GM12878 (cell line): ENCODE data around the gene AHNAK. TPM values are rescaled to one million over a fixed set of nuclear protein-coding genes. Genes with fewer than 3 reads are reported as not detected.
A peak's percentile ranks its signal among the peaks of the same experiment; 100 is the strongest.

Source experiments
- BCLAF1 ChIP-seq: fragments of 450-650 bp; IDR thresholded peaks from 2 replicates; pipeline ENCODE4 v1.6.1; 2017; ENCODE audit warnings: antibody characterized with exemption, mild to moderate bottlenecking, moderate library complexity
- BMI1 ChIP-seq: fragments of 450-650 bp; IDR thresholded peaks from 2 replicates; pipeline ENCODE4 v1.6.1; 2016; ENCODE audit warnings: mild to moderate bottlenecking, moderate library complexity, borderline replicate concordance
- CEBPB ChIP-seq, 2 experiments: fragments of 150-350 bp in 1 of 2; IDR thresholded peaks; 2 replicates each; pipeline ENCODE4 v1.6.1; 2012 to 2014; ENCODE audit warnings: low read depth in 2 of 2, low read length in 2 of 2, borderline replicate concordance in 1 of 2, inconsistent platforms in 1 of 2
- GATAD2B ChIP-seq: fragments of 450-650 bp; conservative IDR thresholded peaks from 2 replicates; pipeline ENCODE4 v1.6.1; 2017; ENCODE audit warnings: low read depth, mild to moderate bottlenecking, moderate library complexity
- IRF3 ChIP-seq: fragments of 450-650 bp; IDR thresholded peaks from 2 replicates; pipeline ENCODE4 v1.6.1; 2014; ENCODE audit warnings: mild to moderate bottlenecking
- LARP7 ChIP-seq: fragments of 450-650 bp; IDR thresholded peaks from 2 replicates; pipeline ENCODE4 v1.6.1; 2017; ENCODE audit warnings: mild to moderate bottlenecking
- NFXL1 ChIP-seq: fragments of 450-650 bp; IDR thresholded peaks from 2 replicates; pipeline ENCODE4 v1.6.1; 2017; ENCODE audit warnings: antibody characterized with exemption, mild to moderate bottlenecking, borderline replicate concordance
- PAX8 ChIP-seq: fragments of 450-650 bp; IDR thresholded peaks from 2 replicates; pipeline ENCODE4 v1.6.1; 2017; ENCODE audit warnings: mild to moderate bottlenecking, moderate library complexity
- PML ChIP-seq: IDR thresholded peaks from 2 replicates; pipeline ENCODE4 v1.6.1; 2012; ENCODE audit warnings: low read length, inconsistent platforms
- POLR2AphosphoS2 ChIP-seq: IDR thresholded peaks from 2 replicates; pipeline ENCODE4 v1.6.1; 2011; ENCODE audit warnings: low read depth, mild to moderate bottlenecking, low read length, improper control_type of control experiment, moderate library complexity
- RCOR1 ChIP-seq: conservative IDR thresholded peaks from 2 replicates; pipeline ENCODE4 v1.6.1; 2012; ENCODE audit warnings: low read depth, low read length, improper control_type of control experiment
- RELB ChIP-seq: fragments of 450-650 bp; IDR thresholded peaks from 2 replicates; pipeline ENCODE4 v1.6.1; 2017; ENCODE audit warnings: low read depth, mild to moderate bottlenecking, moderate library complexity
- REST ChIP-seq: IDR thresholded peaks from 2 replicates; pipeline ENCODE4 v1.6.1; 2012; ENCODE audit warnings: mild to moderate bottlenecking, low read depth, low read length
- RUNX3 ChIP-seq: IDR thresholded peaks from 2 replicates; pipeline ENCODE4 v1.6.1; 2012; ENCODE audit warnings: low read length, inconsistent platforms
- SIN3A ChIP-seq: IDR thresholded peaks from 2 replicates; pipeline ENCODE4 v1.6.1; 2012; ENCODE audit warnings: low read depth, low read length, improper control_type of control experiment
- SREBF2 ChIP-seq: IDR thresholded peaks from 2 replicates; pipeline ENCODE4 v1.6.1; 2012; ENCODE audit warnings: mild to moderate bottlenecking, low read length
- SUPT20H ChIP-seq: IDR thresholded peaks from 2 replicates; pipeline ENCODE4 v1.6.1; 2011; ENCODE audit warnings: low read depth, mild to moderate bottlenecking, low read length, moderate library complexity, borderline replicate concordance; ENCODE audit not compliant: control insufficient read depth
- TCF7 ChIP-seq: IDR thresholded peaks from 2 replicates; pipeline ENCODE4 v1.6.1; 2014; ENCODE audit warnings: antibody characterized with exemption, borderline replicate concordance
- USF1 ChIP-seq: IDR thresholded peaks from 2 replicates; pipeline ENCODE4 v1.6.1; 2011; ENCODE audit warnings: borderline replicate concordance, low read depth, mild to moderate bottlenecking, moderate library complexity, mixed read lengths, low read length; ENCODE audit not compliant: insufficient read depth; ENCODE audit errors: extremely low read length
- WRNIP1 ChIP-seq: IDR thresholded peaks from 2 replicates; pipeline ENCODE4 v1.6.1; 2011; ENCODE audit warnings: low read depth, low read length, improper control_type of control experiment, borderline replicate concordance
- ZNF622 ChIP-seq: fragments of 450-650 bp; IDR thresholded peaks from 2 replicates; pipeline ENCODE4 v1.6.1; 2017; ENCODE audit warnings: mild to moderate bottlenecking, inconsistent platforms
- polyA plus RNA-seq, 11 experiments: library from polyadenylated mRNA; depleted of rRNA in 4 of 11; unstranded in 6 of 11; stranded (reverse) in 5 of 11; fragments of >200 nt; fragmentation: Nextera tagmentation in 4 of 11; fragmentation: Illumina TruSeq in 1 of 11; extraction: Ambion mirVana in 4 of 11; extraction: Trizol in 1 of 11; gene quantifications; 1 replicate in 1 of 11; 2 replicates in 10 of 11; pipeline versions ENCODE4 v1.2.1 to v1.2.3, GENCODE V29; 2011 to 2016; ENCODE audit warnings: inconsistent platforms in 2 of 11, missing spikeins in 2 of 11, low read depth in 1 of 11
- total RNA-seq, 4 experiments: library from RNA; depleted of rRNA in 3 of 4; stranded (reverse); fragments of >200 nt in 3 of 4; fragmentation: Illumina TruSeq in 1 of 4; extraction: Trizol in 1 of 4; gene quantifications; 2 replicates each; pipeline versions ENCODE4 v1.2.1 to v1.2.3, GENCODE V29; 2013 to 2021

AHNAK gene
- total and polyA plus RNA-seq, 10 of the 15 experiments (the other 5 are each of a cell fraction or from before 2014, with no cell fraction given) = 0.76 to 90.3 (median 19.4) TPM

- TF ChIP-seq REST = no peak
- no peak for TF ChIP-seq POLR2AphosphoS2
- 0 out of 2 replicates have a peak, but pooled peaks have one; percentile 14 for TF ChIP-seq RUNX3
- 0 out of 2 replicates have a peak, but pooled peaks have one; percentile 12 for TF ChIP-seq RELB
- no peak for TF ChIP-seq BMI1
- no peak for TF ChIP-seq ZNF622
- peak; percentile 12; the same call in 1 of the 2 replicates for TF ChIP-seq LARP7
- TF ChIP-seq SUPT20H = no peak
- TF ChIP-seq PML = no peak
- TF ChIP-seq SIN3A = 0 out of 2 replicates have a peak, but pooled peaks have one; percentile 1
- TF ChIP-seq NFXL1 = no peak
- no peak for TF ChIP-seq BCLAF1
- TF ChIP-seq GATAD2B = no peak
- no peak for TF ChIP-seq SREBF2
- TF ChIP-seq TCF7 = no peak
- no peak for TF ChIP-seq WRNIP1
- TF ChIP-seq USF1 = no peak
- TF ChIP-seq IRF3 = no peak
- no peak for TF ChIP-seq RCOR1
- TF ChIP-seq CEBPB (IDR thresholded peaks at IDR 0.05; ENCODE audit: borderline replicate concordance in 1 of 2, low read depth in 2 of 2, low read length in 2 of 2) = no peak
- no peak for TF ChIP-seq PAX8
Observed at GRCh38 chr11:62542111-62542745, 4.4 kb downstream of the AHNAK start (continued).
